ENCODE measurements around the gene VAV1.

DNA sequence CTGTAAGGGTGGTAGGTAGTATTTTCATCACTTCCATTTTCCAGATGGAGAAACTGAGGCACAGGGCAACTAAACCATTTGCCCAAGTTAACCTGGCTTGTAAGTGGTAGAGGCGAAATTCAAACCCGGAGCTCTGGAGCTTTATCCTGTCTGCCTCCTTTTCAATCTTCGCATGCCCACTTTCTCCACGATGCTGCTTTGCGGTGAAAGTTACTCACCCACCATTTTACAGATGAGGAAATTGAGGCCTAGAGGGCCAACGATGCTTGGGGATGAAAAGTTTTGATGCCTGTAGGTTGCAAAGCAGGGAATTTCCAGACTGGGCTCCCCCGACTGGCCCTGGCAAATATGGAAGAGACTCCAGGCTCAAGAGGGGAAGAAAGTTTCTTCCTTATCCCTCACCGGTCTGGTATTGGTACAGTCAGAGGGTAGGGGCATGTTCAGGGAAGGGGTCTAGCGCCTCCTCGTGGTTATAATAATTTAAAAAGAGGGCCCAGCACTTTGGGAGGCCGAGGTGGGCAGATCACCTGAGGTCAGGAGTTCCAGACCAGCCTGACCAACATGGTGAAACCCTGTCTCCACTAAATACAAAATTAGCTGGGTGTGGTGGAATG is 3.4 kb upstream of the VAV1 start:
- TF ChIP-seq, protein P1, sequence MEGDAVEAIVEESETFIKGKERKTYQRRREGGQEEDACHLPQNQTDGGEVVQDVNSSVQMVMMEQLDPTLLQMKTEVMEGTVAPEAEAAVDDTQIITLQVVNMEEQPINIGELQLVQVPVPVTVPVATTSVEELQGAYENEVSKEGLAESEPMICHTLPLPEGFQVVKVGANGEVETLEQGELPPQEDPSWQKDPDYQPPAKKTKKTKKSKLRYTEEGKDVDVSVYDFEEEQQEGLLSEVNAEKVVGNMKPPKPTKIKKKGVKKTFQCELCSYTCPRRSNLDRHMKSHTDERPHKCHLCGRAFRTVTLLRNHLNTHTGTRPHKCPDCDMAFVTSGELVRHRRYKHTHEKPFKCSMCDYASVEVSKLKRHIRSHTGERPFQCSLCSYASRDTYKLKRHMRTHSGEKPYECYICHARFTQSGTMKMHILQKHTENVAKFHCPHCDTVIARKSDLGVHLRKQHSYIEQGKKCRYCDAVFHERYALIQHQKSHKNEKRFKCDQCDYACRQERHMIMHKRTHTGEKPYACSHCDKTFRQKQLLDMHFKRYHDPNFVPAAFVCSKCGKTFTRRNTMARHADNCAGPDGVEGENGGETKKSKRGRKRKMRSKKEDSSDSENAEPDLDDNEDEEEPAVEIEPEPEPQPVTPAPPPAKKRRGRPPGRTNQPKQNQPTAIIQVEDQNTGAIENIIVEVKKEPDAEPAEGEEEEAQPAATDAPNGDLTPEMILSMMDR (IDR thresholded peaks at IDR 0.05; ENCODE audit: low read depth, low read length): peak; percentile 1
- no peak for TF ChIP-seq POLR2A (IDR thresholded peaks at IDR 0.05; ENCODE audit: extremely low read depth, insufficient read length)
- TF ChIP-seq, protein P2, sequence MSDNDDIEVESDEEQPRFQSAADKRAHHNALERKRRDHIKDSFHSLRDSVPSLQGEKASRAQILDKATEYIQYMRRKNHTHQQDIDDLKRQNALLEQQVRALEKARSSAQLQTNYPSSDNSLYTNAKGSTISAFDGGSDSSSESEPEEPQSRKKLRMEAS (IDR thresholded peaks at IDR 0.05; ENCODE audit: low read depth, low read length): no peak
